ENCODE results near the gene DGCR6. TPM values are rescaled to one million over a fixed set of nuclear protein-coding genes. Genes with fewer than 3 reads are reported as not detected.
"Not testable (repeated sequence)": the region's sequence is repeated elsewhere in the genome, so short reads cannot be mapped to it uniquely, and the experiment has no call there.

The DGCR6 gene
- total and polyA plus RNA-seq, 4 donors: 1.3 to 5.9 (median 3.9) TPM

GRCh38 chr22:18929459-18929858 lies 23.3 kb downstream of the DGCR6 start:
- Histone ChIP-seq H3K27me3 (ENCODE audit: control insufficient read depth in 3 of 3, insufficient read depth in 3 of 3, low read length in 2 of 3) (no peaks in the 10 kb centered on the region), H3K4me1 (ENCODE audit: control insufficient read depth in 5 of 5, insufficient read depth in 5 of 5, low read length in 5 of 5) (no peaks in the 10 kb centered on the region), H3K27ac (ENCODE audit: low read depth in 1 of 2, low read length in 1 of 2) (no peak overlapping the region), H3K9me3 (ENCODE audit: control insufficient read depth in 4 of 4, insufficient read depth in 3 of 4, low read length in 3 of 4) (no peaks in the 10 kb centered on the region), H3K36me3 (ENCODE audit: control insufficient read depth in 4 of 4, insufficient read depth in 4 of 4, low read length in 4 of 4) (no peaks in the 10 kb centered on the region), H3K9ac (ENCODE audit: insufficient read depth in 1 of 2, low read length in 2 of 2) (no peak overlapping the region), H3K4me3 (no peak overlapping the region)
- ATAC-seq (ENCODE audit: insufficient read depth, low FRiP score) (peak; percentile 78), DNase-seq (no peak)
- no peak for TF ChIP-seq CTCF (IDR thresholded peaks at IDR 0.05; ENCODE audit: control extremely low read depth, extremely low read depth)
- WGBS, 2 donors: no CpG with 5 or more reads among the region's 5 CpGs

DNA sequence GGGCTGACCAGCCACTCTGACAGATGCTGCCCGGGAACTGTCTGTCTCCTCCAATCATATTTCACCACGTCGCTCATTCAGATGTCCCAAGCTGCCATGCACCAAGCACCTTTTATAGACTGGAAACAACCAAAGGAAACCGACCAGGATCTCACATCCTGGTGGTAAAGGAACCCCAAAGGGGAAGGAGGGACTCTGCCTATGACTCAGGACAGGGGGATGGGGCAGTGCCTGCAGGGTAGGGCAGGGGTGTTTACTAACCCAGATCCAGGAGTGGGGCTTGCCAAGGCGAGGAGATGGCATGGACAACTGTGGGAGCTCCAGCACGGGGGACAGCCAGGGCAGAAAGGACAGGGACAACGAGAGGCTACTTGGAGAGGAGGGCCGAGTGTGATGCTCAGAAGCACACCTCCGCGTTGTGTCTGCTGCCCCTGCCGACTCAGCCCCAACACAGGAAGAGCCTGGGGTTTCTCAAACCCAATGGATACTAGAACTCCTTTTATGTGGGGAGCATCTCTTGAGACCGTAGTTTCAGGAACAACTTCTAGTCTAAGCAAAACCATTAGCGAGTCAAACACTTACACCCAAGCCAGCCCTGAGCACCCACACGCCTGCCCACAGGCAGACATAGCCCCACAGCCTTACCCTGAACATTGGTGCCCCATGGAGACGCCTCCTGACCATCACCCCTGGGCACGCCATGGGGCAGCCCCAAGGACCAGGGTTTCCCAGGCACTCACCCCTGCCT lies 26.0 kb downstream of the DGCR6 start:
- TF ChIP-seq CTCF (IDR thresholded peaks at IDR 0.05; ENCODE audit: control extremely low read depth, extremely low read depth): no peak
- no peak overlapping the region for H3K9ac ChIP-seq (ENCODE audit: insufficient read depth in 1 of 2, low read length in 2 of 2)
- no CpG with 5 or more reads among the region's 16 CpGs for WGBS, 2 donors

DNA sequence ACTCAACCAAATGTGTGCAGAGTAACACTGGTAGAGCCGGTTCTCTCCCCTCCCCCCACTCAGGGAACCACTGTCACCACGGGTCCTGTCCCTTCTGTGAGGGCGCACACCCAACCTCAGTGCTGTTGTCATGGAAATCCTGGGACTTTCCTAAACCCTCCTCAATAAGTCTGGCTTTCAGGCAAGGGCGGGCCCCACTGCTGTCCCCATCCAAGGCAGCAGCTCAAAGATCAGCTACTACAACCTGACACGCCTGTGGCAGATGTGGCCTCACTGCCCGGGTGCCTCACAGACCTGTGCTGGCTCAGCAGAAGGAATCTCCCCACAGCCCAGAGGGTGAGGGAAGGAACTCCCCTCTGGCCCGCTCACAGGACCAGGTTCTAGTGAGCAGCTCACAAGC lies 27.8 kb downstream of the DGCR6 start:
- Histone ChIP-seq H3K27ac (ENCODE audit: low read depth in 1 of 2, low read length in 1 of 2) (no peak overlapping the region), H3K4me1 (ENCODE audit: control insufficient read depth in 5 of 5, insufficient read depth in 5 of 5, low read length in 5 of 5) (no peaks in the 10 kb centered on the region), H3K27me3 (ENCODE audit: control insufficient read depth in 3 of 3, insufficient read depth in 3 of 3, low read length in 2 of 3) (no peaks in the 10 kb centered on the region), H3K4me3 (no peak overlapping the region), H3K9me3 (ENCODE audit: control insufficient read depth in 4 of 4, insufficient read depth in 3 of 4, low read length in 3 of 4) (no peaks in the 10 kb centered on the region), H3K9ac (ENCODE audit: insufficient read depth in 1 of 2, low read length in 2 of 2) (no peak overlapping the region), H3K36me3 (ENCODE audit: control insufficient read depth in 4 of 4, insufficient read depth in 4 of 4, low read length in 4 of 4) (no peaks in the 10 kb centered on the region)
- no peak for ATAC-seq (ENCODE audit: insufficient read depth, low FRiP score)
- TF ChIP-seq CTCF (IDR thresholded peaks at IDR 0.05; ENCODE audit: control extremely low read depth, extremely low read depth): no peak
- WGBS, 2 donors: no CpG with 5 or more reads among the region's 7 CpGs
- no peak for DNase-seq

More for the DNA sequence above, 26.0 kb downstream of the DGCR6 start:
- ATAC-seq (ENCODE audit: insufficient read depth, low FRiP score) (no peak), DNase-seq (no peak)
- no peak overlapping the region for H3K4me3 ChIP-seq
- H3K4me1 ChIP-seq (ENCODE audit: control insufficient read depth in 5 of 5, insufficient read depth in 5 of 5, low read length in 5 of 5): no peaks in the 10 kb centered on the region
- H3K36me3 ChIP-seq (ENCODE audit: control insufficient read depth in 4 of 4, insufficient read depth in 4 of 4, low read length in 4 of 4): no peaks in the 10 kb centered on the region
- H3K9me3 ChIP-seq (ENCODE audit: control insufficient read depth in 4 of 4, insufficient read depth in 3 of 4, low read length in 3 of 4): no peaks in the 10 kb centered on the region
- H3K27me3 ChIP-seq (ENCODE audit: control insufficient read depth in 3 of 3, insufficient read depth in 3 of 3, low read length in 2 of 3): no peaks in the 10 kb centered on the region
- no peak overlapping the region for H3K27ac ChIP-seq (ENCODE audit: low read depth in 1 of 2, low read length in 1 of 2)

GRCh38 chr22:18934688-18935087 lies 28.6 kb downstream of the DGCR6 start:
- not testable (repeated sequence) for H3K36me3 ChIP-seq (ENCODE audit: control insufficient read depth in 4 of 4, insufficient read depth in 4 of 4, low read length in 4 of 4); H3K27me3 ChIP-seq (ENCODE audit: control insufficient read depth in 3 of 3, insufficient read depth in 3 of 3, low read length in 2 of 3); H3K4me1 ChIP-seq (ENCODE audit: control insufficient read depth in 5 of 5, insufficient read depth in 5 of 5, low read length in 5 of 5); DNase-seq; H3K9ac ChIP-seq (ENCODE audit: insufficient read depth in 1 of 2, low read length in 2 of 2); H3K9me3 ChIP-seq (ENCODE audit: control insufficient read depth in 4 of 4, insufficient read depth in 3 of 4, low read length in 3 of 4); ATAC-seq (ENCODE audit: insufficient read depth, low FRiP score); H3K27ac ChIP-seq (ENCODE audit: low read depth in 1 of 2, low read length in 1 of 2); H3K4me3 ChIP-seq
- WGBS, 2 donors: no CpG with 5 or more reads among the region's 7 CpGs
